Kidney capillary endothelial cell (primary cell): Measurements from ENCODE around the gene BST2.

ENCODE experiments used
- DNase-seq: peaks from one replicate; pipeline ENCODE4 v3.0.0-alpha.2; 2018; ENCODE audit warnings: low spot score

BST2 gene, protein sequence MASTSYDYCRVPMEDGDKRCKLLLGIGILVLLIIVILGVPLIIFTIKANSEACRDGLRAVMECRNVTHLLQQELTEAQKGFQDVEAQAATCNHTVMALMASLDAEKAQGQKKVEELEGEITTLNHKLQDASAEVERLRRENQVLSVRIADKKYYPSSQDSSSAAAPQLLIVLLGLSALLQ

GRCh38 chr19:17405250-17406045 lies at the start of gene BST2:
TSS of gene BST2 (minus strand) at chr19:17405630. CDS start at chr19:17405575, 55 bp downstream.
- DNase-seq: peak; percentile 42

GRCh38 chr19:17454576-17455071 lies 49.2 kb upstream of the BST2 start:
- DNase-seq: no peak

DNA sequence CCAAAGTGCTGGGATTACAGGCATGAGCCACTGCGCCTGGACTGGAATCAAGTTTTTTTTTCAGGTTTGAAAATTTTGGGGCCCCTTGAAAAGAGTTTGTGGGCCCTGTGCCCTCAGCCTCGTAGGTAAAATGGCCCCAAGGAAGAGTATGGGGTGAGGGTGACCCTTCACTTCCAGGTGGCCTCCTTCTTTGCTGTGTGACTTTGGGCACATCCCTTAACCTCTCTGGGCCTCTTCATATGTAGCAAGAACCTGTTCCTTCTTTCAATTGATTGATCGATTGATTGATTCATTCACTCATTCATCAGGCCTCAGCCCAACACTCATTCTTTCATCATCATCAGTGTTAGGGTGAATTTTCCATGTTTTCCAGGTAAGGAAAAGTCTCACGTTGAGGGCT lies 46.4 kb upstream of the BST2 start:
- no peak for DNase-seq

DNA sequence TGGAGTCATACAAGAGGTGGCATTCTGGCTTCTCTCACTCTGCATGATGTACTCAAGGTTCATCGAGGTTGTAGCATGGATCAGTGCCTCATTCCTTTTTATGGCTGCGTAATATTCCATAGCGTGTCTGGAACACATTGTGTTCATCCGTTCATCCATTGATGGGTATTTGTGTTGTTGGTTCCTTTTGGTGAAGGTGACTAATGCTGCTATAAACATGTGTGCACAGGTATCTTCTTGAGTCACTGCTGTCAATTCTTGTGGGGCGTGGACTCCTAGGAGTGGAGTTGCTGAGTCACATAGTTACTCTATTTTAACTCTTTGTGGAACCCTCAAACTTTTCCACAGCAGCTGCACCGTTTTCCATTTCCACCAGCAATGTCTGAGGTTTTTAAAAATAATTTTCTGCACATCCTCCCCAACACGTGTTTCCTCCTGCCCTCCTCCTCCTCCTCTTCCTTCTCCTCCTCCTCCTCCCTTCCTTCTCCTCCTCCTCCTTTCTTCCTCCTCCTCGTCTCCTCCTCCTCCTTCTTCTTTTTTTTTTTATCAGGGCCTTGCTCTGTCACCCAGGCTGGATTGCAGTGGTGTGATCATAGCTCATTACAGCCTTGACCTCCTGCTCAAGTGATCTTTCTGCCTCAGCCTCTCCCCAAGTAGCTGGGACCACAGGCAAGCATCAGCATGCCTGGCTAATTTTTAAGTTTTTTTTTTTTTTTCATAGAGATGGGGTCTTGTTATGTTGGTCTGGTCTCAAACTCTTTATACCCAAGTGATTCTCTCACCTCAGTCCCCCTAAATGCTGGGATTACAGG lies 45.0 kb upstream of the BST2 start:
- no peak for DNase-seq

GRCh38 chr19:17448131-17448967 lies 42.9 kb upstream of the BST2 start, which contains the start of gene TMEM221:
TSS of gene TMEM221 (minus strand) at chr19:17448668. CDS start at chr19:17448462, 206 bp downstream.
- no peak for DNase-seq

DNA sequence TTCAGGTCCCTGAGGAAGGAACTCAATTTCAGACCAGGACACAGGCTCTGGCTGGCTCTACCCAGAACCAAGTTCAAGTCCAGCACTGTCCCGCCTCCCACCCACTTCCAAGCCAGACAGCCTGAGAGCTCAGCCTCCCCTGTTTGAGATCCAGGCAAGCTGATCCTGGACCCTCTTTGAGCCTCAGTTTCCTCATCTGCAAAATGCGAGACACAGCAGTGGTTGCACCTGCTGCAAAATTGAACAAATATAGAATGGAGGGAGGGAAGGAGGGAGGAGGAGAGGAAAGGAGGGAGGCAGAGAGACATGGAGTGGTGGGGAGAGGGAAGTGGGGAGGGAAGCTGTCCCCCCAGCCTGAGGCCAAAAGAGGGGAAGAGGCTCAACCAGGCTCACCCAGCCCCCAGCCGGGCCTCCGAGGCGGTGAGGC lies 42.3 kb upstream of the BST2 start:
- DNase-seq: no peak

GRCh38 chr19:17445526-17446165 lies 40.2 kb upstream of the BST2 start:
- DNase-seq: no peak

- DNase-seq: peak; percentile 25
These were observed 36.0 kb upstream of the BST2 start for GRCh38 chr19:17441241-17442021.

DNA sequence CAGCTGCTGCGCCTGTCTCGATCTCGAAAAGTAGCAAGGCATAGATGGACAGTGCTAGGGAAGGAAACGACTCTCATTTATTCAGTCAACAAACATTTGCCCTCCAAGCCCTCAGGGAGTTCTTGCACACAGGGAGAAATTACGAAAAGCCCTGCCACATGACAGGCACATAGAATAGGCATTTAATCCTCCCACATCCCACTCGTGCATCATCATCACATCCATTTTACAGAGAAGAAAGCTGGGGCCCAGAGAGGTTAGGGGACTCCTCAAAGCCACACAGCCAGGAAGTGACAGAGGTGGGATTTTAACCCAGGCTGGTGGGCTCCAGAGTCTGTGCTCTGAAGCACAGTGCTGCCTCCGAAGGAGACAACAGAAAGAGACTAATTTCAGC lies 31.4 kb upstream of the BST2 start:
- DNase-seq: no peak

GRCh38 chr19:17436094-17436873 lies 30.9 kb upstream of the BST2 start:
- no peak for DNase-seq

- no peak for DNase-seq
These were observed 29.8 kb upstream of the BST2 start for GRCh38 chr19:17435218-17435617.

DNA sequence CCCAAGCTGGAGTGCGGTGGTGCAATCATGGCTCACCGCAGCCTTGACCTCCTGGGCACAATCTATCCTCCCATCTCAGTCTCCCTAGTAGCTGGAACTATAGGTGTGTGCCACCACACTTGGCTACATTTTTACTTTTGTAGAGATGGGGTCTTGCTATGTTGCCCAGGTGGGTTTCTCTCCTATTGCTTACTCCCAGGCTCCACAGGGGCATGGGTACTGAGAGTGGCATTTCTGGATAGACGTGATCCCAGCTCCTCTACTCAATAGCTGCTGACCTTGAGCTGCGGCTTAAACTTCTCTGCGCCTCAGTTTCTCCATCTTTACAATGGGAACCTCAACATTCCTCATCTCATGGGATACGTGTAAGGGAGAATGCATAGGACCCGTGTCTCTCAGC lies 26.0 kb upstream of the BST2 start:
- DNase-seq: no peak

GRCh38 chr19:17429641-17430113 lies 24.2 kb upstream of the BST2 start:
- no peak for DNase-seq

- no peak for DNase-seq
These were observed 19.4 kb upstream of the BST2 start for GRCh38 chr19:17424743-17425365.

GRCh38 chr19:17423429-17424208 lies 18.2 kb upstream of the BST2 start:
- DNase-seq: no peak

- no peak for DNase-seq
These were observed 16.5 kb upstream of the BST2 start for GRCh38 chr19:17421942-17422341.

DNA sequence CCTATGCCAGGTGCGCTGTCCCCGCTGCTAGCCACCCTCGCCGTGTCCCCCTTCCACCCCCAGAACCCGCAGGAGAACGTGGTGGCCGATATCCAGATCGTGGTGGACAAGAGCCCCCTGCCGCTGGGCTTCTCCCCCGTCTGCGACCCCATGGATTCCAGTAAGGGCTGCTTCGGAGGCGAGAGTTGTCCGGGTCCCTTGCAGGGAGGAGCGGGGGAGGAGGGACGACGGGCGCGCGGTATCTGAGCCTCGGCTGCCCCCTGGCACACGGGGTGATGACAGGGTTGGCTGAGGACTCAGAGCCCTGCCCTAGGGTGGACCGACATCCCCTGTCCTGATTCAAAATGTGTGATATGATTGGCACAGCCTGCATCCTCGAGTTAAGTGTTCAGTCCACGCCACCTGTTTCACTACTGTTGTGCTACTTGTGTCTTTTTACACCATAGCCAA lies 15.1 kb upstream of the BST2 start:
- no peak for DNase-seq
